CD4-positive, alpha-beta memory T cell (primary cell): Measurements from ENCODE around the gene PVALEF. TPM values are rescaled to one million over a fixed set of nuclear protein-coding genes. Genes with fewer than 3 reads are reported as not detected.

Experiments used
- CTCF ChIA-PET: fragments of 350-600 bp; sonication (Branson Sonifier 250); formaldehyde crosslinking; loops from one replicate; lab custom pipeline; 2021; ENCODE audit warnings: inconsistent platforms; ENCODE audit not compliant: partially characterized antibody; lab: Charles Lee
- POLR2A ChIA-PET: fragments of 350-600 bp; sonication (Branson Sonifier 250); formaldehyde crosslinking; loops from one replicate; lab custom pipeline; 2021; ENCODE audit not compliant: partially characterized antibody; lab: Charles Lee
- DNase-seq, 5 donors: peaks; one replicate each; pipeline versions ENCODE4 v3.0.0 to v3.0.0-alpha.2; 2020 to 2022; ENCODE audit warnings: mixed read lengths in 1 of 5
- H3K27ac ChIP-seq: one replicate; pipeline ENCODE4 v1.7.0; 2013; ENCODE audit warnings: low read depth, low read length
- H3K27me3 ChIP-seq: 2 replicates; pipeline ENCODE4 v1.7.0; 2013; ENCODE audit warnings: mild to moderate bottlenecking, low read length, moderate library complexity; ENCODE audit not compliant: insufficient read depth
- H3K36me3 ChIP-seq: 2 replicates; pipeline ENCODE4 v1.7.0; 2013; ENCODE audit warnings: mild to moderate bottlenecking, low read length, moderate library complexity; ENCODE audit not compliant: insufficient read depth
- H3K4me1 ChIP-seq: 2 replicates; pipeline ENCODE4 v1.7.0; 2013; ENCODE audit warnings: mild to moderate bottlenecking, low read length, moderate library complexity; ENCODE audit not compliant: insufficient read depth
- H3K4me3 ChIP-seq, 2 donors: one replicate each; pipeline ENCODE4 v1.7.0; 2013; ENCODE audit warnings: low read length in 2 of 2, mild to moderate bottlenecking in 1 of 2
- H3K9me3 ChIP-seq, 2 donors: one replicate each; pipeline ENCODE4 v1.7.0; 2013; ENCODE audit warnings: low read length in 2 of 2, control low read depth in 1 of 2; ENCODE audit not compliant: control insufficient read depth in 1 of 2
- H3K27ac Mint-ChIP-seq, 7 donors: one replicate each; pipeline ENCODE4 v1.8.0; 2020 to 2021; ENCODE audit warnings: mixed read lengths in 7 of 7, mild to moderate bottlenecking in 6 of 7, inconsistent platforms in 3 of 7, moderate library complexity in 3 of 7
- H3K27me3 Mint-ChIP-seq, 2 donors: one replicate each; pipeline ENCODE4 v1.8.0; 2020 to 2021; ENCODE audit warnings: mixed read lengths in 2 of 2
- H3K36me3 Mint-ChIP-seq, 2 donors: one replicate each; pipeline ENCODE4 v1.8.0; 2020 to 2021; ENCODE audit warnings: mixed read lengths in 2 of 2, inconsistent platforms in 1 of 2, mild to moderate bottlenecking in 1 of 2
- H3K4me1 Mint-ChIP-seq, 4 donors: one replicate each; pipeline ENCODE4 v1.8.0; 2020 to 2021; ENCODE audit warnings: mixed read lengths in 4 of 4, mild to moderate bottlenecking in 1 of 4
- H3K4me3 Mint-ChIP-seq, 8 donors: one replicate each; pipeline ENCODE4 v1.8.0; 2020 to 2021; ENCODE audit warnings: mixed read lengths in 8 of 8, mild to moderate bottlenecking in 7 of 8, moderate library complexity in 6 of 8, inconsistent platforms in 3 of 8
- H3K9me3 Mint-ChIP-seq, 8 donors: one replicate each; pipeline ENCODE4 v1.8.0; 2020 to 2021; ENCODE audit warnings: mixed read lengths in 8 of 8, mild to moderate bottlenecking in 5 of 8, inconsistent platforms in 3 of 8, moderate library complexity in 1 of 8
- intact Hi-C: fragments of 100-400 bp; cut with micrococcal nuclease; formaldehyde crosslinking; loops from one replicate; pipeline ENCODE4 v1.15.1; 2023
- polyA plus RNA-seq, 2 donors: library from polyadenylated mRNA; unstranded; fragments of 300-500 nt; fragmentation: Illumina TruSeq; gene quantifications; one replicate each; pipeline ENCODE4 v1.2.3, GENCODE V29; 2021
- total RNA-seq, 2 experiments: library from RNA; stranded (reverse); gene quantifications; one replicate each; pipeline ENCODE4 v1.2.3, GENCODE V29; 2021

Gene PVALEF
- total and polyA plus RNA-seq, 4 experiments from 2014 or later = not detected

DNA sequence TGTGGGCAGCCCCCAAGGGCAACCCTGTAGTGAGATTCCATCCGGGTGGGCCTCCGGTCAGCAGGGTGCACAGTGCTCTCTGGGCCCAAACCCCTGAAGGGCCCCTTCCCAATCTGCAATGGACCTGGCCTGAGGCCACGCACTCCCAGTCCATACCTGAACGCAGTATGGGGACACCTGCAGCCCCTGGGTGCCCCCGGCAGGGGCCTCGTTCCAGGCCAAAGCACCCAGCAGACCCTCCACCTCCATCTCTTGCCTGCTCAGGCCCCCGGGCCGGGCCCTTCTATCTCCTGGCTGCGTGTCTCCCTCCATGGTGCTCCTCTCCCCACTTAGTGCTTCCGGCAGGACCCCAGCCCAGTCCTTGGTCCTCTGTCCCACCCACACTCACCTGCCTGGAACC is 18.0 kb downstream of the PVALEF start:
- Histone ChIP-seq H3K36me3 (no peaks in the 10 kb centered on the region), H3K27me3 (no peaks in the 10 kb centered on the region), H3K27ac (no peak overlapping the region), H3K4me1 (no peaks in the 10 kb centered on the region), H3K4me3 (no peak overlapping the region), H3K9me3 (no peaks in the 10 kb centered on the region)
- POLR2A ChIA-PET = no interaction called here
- Mint-ChIP-seq H3K36me3 (no peaks in the 10 kb centered on the region), H3K4me1 (no peaks in the 10 kb centered on the region), H3K4me3 (no peak overlapping the region), H3K27ac (no peak overlapping the region), H3K9me3 (no peaks in the 10 kb centered on the region), H3K27me3 (peaks cover 1 to 3% of the 10 kb centered on the region in 2 donors)
- intact Hi-C loops = no loop called here
- DNase-seq = no peak
- CTCF ChIA-PET = no interaction called here

DNA sequence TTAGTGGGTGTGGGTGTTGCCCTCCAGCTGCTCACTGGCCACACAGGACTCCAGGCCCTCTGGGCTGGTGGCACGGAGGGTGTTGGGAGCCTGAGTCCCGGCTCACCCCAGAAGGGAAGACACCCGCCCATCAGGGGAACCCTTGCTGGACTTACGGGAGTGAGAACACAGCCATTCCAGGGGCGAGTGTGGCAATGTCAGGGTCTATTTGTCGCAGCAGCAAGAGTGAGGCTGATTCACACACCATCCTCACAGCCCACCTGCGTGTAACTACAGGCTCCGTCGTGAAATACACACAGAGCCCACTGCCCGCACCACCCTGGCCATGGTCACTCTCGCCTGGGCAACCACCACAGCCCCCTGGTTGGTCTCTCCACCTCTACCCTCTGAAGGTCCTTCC is 18.5 kb downstream of the PVALEF start:
- DNase-seq = no peak
- Histone ChIP-seq H3K4me3 (no peak overlapping the region), H3K9me3 (no peaks in the 10 kb centered on the region), H3K27ac (no peak overlapping the region), H3K27me3 (no peaks in the 10 kb centered on the region), H3K4me1 (no peaks in the 10 kb centered on the region), H3K36me3 (no peaks in the 10 kb centered on the region)
- Mint-ChIP-seq H3K36me3 (no peaks in the 10 kb centered on the region), H3K4me1 (no peaks in the 10 kb centered on the region), H3K27me3 (peaks cover 1 to 3% of the 10 kb centered on the region in 2 donors), H3K27ac (no peak overlapping the region), H3K4me3 (no peak overlapping the region), H3K9me3 (no peaks in the 10 kb centered on the region)
- intact Hi-C loops = no loop called here
- ChIA-PET CTCF (no interaction called here), POLR2A (no interaction called here)

DNA sequence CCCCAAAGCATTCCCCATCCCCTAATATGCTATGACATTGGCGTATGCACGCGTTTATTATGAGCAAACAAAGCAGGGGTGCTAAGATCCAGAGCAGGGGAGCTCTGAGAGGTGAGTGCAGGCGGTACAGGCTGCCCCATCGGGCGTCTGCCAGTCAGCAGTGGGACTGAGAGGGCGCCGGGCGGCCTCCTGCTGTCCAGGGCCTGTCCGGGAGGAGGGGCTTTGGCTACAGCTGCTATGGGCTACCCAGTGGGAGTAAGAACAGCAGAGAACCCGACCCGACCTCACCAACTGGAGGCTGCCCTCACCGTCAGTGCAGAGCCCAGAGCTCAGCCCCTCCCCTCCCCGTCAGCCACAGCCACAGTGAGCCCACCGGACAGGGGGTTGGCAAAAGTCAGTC is 19.2 kb downstream of the PVALEF start:
- intact Hi-C loops = no loop called here
- Mint-ChIP-seq H3K4me3 (no peak overlapping the region), H3K36me3 (peaks cover 0 to 1% of the 10 kb centered on the region in 2 donors), H3K27me3 (peaks cover 1 to 3% of the 10 kb centered on the region in 2 donors), H3K9me3 (no peaks in the 10 kb centered on the region), H3K4me1 (no peaks in the 10 kb centered on the region), H3K27ac (no peak overlapping the region)
- no peak for DNase-seq
- Histone ChIP-seq H3K4me1 (no peaks in the 10 kb centered on the region), H3K27me3 (no peaks in the 10 kb centered on the region), H3K9me3 (no peaks in the 10 kb centered on the region), H3K36me3 (no peaks in the 10 kb centered on the region), H3K4me3 (no peak overlapping the region), H3K27ac (no peak overlapping the region)
- POLR2A ChIA-PET = no interaction called here
- CTCF ChIA-PET = no interaction called here

DNA sequence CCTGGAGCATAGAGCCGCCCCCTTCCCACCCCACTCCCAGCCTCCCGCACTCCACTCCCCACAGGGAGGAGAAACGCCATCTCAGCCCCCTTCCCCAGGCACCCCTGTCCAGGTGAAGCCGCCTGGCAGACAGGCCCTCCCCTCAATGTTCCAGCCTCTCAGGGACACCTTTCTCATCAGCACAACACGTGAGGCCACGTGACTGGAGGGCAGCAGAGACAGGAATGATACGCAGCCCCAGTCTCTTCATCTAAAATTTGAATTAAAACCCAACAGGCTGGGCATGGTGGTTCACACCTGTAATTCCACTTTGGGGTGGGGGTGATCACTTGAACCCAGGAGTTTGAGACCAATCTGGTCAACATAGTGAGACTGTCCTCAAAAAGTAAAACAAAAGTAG is 20.9 kb downstream of the PVALEF start:
- Mint-ChIP-seq H3K4me1 (no peaks in the 10 kb centered on the region), H3K27me3 (peaks cover 1 to 3% of the 10 kb centered on the region in 2 donors), H3K4me3 (no peak overlapping the region), H3K27ac (no peak overlapping the region), H3K9me3 (no peaks in the 10 kb centered on the region), H3K36me3 (peaks cover 0 to 1% of the 10 kb centered on the region in 2 donors)
- intact Hi-C loops = no loop called here
- Histone ChIP-seq H3K36me3 (no peaks in the 10 kb centered on the region), H3K27ac (no peak overlapping the region), H3K9me3 (no peaks in the 10 kb centered on the region), H3K4me1 (no peaks in the 10 kb centered on the region), H3K27me3 (no peaks in the 10 kb centered on the region), H3K4me3 (no peak overlapping the region)
- POLR2A ChIA-PET = no interaction called here
- DNase-seq = no peak
- CTCF ChIA-PET = no interaction called here

DNA sequence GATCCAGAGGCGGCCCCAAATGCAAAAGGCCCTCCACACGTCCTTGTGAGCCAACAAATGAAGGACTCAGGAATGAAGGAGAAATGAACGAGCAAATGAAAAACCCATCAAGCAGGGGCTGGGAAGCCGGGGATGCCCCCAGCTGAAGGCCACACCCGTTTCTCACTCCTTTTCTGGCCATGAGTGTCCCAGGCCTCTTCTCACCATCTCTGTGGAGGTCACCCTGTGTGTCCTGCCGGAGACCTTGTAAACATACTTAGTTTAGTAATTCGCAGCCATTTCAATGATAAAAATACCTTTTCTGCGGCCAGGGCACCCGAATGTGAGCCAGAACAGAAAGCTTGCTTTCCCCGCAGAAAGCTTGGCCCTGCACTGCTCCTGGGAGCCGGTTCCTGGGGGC is 21.8 kb downstream of the PVALEF start:
- H3K27ac ChIP-seq = no peak overlapping the region
- no peaks in the 10 kb centered on the region for H3K4me1 Mint-ChIP-seq
- CTCF ChIA-PET = no interaction called here
- H3K4me3 Mint-ChIP-seq = no peak overlapping the region
- POLR2A ChIA-PET = no interaction called here
- H3K36me3 ChIP-seq = no peaks in the 10 kb centered on the region
- H3K36me3 Mint-ChIP-seq = peaks cover 0 to 1% of the 10 kb centered on the region in 2 donors
- H3K27ac Mint-ChIP-seq = no peak overlapping the region
- H3K4me1 ChIP-seq = no peaks in the 10 kb centered on the region
- H3K9me3 ChIP-seq = no peaks in the 10 kb centered on the region
- DNase-seq = no peak
- intact Hi-C loops = no loop called here
- H3K27me3 Mint-ChIP-seq = peaks cover 1 to 3% of the 10 kb centered on the region in 2 donors
- no peak overlapping the region for H3K4me3 ChIP-seq
- no peaks in the 10 kb centered on the region for H3K9me3 Mint-ChIP-seq
- no peaks in the 10 kb centered on the region for H3K27me3 ChIP-seq

DNA sequence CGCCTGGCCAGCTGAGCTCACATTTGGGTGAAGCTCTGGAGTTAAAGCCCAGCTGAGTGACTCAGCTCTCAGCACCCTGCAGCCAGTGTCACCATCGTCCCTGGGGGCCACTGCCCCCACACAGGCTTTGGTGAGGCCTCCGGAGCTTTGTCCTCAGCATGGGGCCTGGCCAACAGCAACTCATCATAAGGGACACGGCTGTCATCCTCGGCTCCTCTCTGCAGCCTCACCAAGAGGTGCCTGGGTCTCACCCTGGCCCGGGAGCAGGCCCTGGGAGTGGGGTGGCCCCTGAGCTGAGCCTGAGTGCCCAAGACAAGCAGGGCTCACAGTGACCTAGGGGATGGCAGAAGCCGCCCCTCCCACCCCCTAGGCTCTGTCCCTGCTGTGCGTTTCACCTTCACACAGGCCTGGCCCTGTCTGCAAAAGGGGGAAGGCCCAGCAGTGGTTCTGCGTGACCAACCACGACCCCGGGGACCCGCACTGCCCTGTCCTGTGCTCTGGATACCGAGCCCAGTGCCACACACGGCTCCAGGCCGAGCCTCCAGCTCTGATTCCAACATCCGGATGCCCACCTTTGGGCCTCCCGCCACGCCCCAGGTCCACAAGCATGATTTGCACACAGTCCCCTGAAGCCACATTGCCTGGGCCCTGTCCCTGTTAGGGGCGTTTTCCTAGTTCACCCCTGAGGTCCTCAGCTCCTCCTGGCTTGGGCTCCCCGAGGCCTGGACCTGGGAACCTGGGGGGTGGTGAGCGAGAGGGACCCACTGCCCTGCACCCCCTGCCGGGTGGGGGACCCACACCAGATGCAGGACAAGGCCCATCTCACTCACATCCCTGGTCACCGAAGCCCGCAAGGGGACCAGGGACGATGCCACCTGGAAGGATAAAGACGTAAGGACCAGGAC is 22.5 kb downstream of the PVALEF start:
- H3K4me3 ChIP-seq = no peak overlapping the region
- DNase-seq = no peak
- Mint-ChIP-seq H3K9me3 (no peaks in the 10 kb centered on the region), H3K27me3 (peaks cover 1 to 3% of the 10 kb centered on the region in 2 donors), H3K4me3 (no peak overlapping the region), H3K4me1 (no peaks in the 10 kb centered on the region), H3K27ac (no peak overlapping the region), H3K36me3 (peaks cover 0 to 1% of the 10 kb centered on the region in 2 donors)
- H3K27ac ChIP-seq = no peak overlapping the region
- no peaks in the 10 kb centered on the region for H3K9me3 ChIP-seq
- POLR2A ChIA-PET = no interaction called here
- H3K27me3 ChIP-seq = no peaks in the 10 kb centered on the region
- CTCF ChIA-PET = no interaction called here
- H3K36me3 ChIP-seq = no peaks in the 10 kb centered on the region
- H3K4me1 ChIP-seq = no peaks in the 10 kb centered on the region
- intact Hi-C loops = no loop called here

DNA sequence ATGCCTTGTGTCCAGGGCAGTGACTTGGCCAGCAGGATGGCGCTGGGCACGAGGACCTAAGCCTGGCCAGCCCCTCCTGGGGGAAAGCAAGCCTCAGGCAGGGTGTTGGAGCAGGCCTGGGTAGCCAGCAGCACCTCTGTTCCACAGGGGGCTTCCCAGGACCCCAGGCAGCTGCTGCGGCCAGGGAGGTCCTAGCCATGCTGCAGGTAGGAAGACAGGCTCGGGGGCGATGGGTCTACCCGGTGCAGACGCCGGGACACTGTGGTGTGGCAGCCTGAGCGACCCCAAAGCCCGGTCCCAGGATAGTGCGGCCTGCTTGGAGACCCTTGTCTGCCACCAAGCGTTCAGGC is 23.2 kb downstream of the PVALEF start:
- Mint-ChIP-seq H3K36me3 (peaks cover 0 to 1% of the 10 kb centered on the region in 2 donors), H3K9me3 (no peaks in the 10 kb centered on the region), H3K27ac (no peak overlapping the region), H3K27me3 (peaks cover 0 to 3% of the 10 kb centered on the region in 2 donors), H3K4me3 (no peak overlapping the region), H3K4me1 (no peaks in the 10 kb centered on the region)
- Histone ChIP-seq H3K27me3 (no peaks in the 10 kb centered on the region), H3K36me3 (no peaks in the 10 kb centered on the region), H3K4me1 (no peaks in the 10 kb centered on the region), H3K9me3 (no peaks in the 10 kb centered on the region), H3K27ac (no peak overlapping the region), H3K4me3 (no peak overlapping the region)
- DNase-seq = no peak
- intact Hi-C loops = no loop called here
- ChIA-PET CTCF (no interaction called here), POLR2A (no interaction called here)
